ENCODE measurements around the gene CLTB.
A peak's percentile ranks its signal among the peaks of the same experiment; 100 is the strongest.

The CLTB gene

DNA sequence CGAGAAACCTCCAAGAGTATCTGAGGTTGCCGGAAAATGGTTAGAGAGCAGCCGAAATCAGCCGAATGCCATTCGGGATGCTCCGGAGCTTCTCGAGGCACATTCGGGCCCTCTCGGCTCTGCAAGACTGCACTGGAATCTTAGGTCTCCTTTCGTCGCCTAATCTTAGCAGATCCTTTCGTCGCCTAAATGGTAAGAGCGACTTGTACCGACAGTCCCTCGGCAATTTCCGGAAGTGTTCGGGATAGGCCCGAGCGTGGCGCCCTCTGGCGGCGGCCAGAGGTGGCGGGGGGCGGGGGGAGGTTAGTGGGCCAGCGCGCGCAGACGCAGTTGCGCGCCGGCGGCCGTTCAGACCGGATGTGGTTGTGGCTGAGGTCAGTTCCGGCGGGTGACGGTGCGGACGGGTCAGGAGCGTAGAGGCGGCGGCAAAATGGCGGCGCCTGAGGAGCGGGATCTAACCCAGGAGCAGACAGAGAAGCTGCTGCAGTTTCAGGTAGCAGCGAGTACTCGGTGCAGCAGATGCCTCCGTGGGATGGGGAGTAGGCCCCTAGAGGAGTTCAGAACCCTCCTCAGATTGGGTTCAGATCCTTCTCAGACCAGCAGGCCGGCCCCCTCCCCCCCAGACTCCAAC is 31.8 kb upstream of the CLTB start, which contains the start of gene FAF2:
FAF2 (plus strand) TSS at position 408 of the 631 bp plus-strand sequence; CDS start at position 431, 23 bp downstream.
- Histone ChIP-seq H3F3A (ENCODE audit: control insufficient read depth, insufficient read depth) (0 out of 2 replicates have a peak, but pooled peaks cover 2% of the 10 kb centered on the region), H3K27ac (ENCODE audit: low read depth, low read length) (peak within 1 kb of the TSS; percentile 59), H3K4me1 (ENCODE audit: control insufficient read depth, low read length) (peaks cover 19% of the 10 kb centered on the region), H3K4me2 (ENCODE audit: low read length) (peak within 1 kb of the TSS; percentile 94), H3K27me3 (ENCODE audit: control insufficient read depth, low read length) (peaks cover 8% of the 10 kb centered on the region), H3K9me3 (ENCODE audit: control insufficient read depth, insufficient read depth, low read length) (no peaks in the 10 kb centered on the region), H4K20me1 (ENCODE audit: control insufficient read depth, insufficient read depth, low read depth, low read length) (no peaks in the 10 kb centered on the region), H3K9me2 (replicated peaks; ENCODE audit: control insufficient read depth, low read length) (no peaks in the 10 kb centered on the region), H3K4me3 (ENCODE audit: low read length) (peak within 1 kb of the TSS; percentile 98), H3K79me2 (ENCODE audit: control insufficient read depth, low read length) (peaks cover 50% of the 10 kb centered on the region), H3K36me3 (ENCODE audit: control insufficient read depth, low read length) (peaks cover 16% of the 10 kb centered on the region)
- TF ChIP-seq EZH2phosphoT487 (IDR thresholded peaks at IDR 0.05; ENCODE audit: borderline replicate concordance, low read length): no peak
- TF ChIP-seq, protein P1, sequence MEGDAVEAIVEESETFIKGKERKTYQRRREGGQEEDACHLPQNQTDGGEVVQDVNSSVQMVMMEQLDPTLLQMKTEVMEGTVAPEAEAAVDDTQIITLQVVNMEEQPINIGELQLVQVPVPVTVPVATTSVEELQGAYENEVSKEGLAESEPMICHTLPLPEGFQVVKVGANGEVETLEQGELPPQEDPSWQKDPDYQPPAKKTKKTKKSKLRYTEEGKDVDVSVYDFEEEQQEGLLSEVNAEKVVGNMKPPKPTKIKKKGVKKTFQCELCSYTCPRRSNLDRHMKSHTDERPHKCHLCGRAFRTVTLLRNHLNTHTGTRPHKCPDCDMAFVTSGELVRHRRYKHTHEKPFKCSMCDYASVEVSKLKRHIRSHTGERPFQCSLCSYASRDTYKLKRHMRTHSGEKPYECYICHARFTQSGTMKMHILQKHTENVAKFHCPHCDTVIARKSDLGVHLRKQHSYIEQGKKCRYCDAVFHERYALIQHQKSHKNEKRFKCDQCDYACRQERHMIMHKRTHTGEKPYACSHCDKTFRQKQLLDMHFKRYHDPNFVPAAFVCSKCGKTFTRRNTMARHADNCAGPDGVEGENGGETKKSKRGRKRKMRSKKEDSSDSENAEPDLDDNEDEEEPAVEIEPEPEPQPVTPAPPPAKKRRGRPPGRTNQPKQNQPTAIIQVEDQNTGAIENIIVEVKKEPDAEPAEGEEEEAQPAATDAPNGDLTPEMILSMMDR (IDR thresholded peaks at IDR 0.05; ENCODE audit: low read depth, low read length, poor library complexity, severe bottlenecking): peak; percentile 96

DNA sequence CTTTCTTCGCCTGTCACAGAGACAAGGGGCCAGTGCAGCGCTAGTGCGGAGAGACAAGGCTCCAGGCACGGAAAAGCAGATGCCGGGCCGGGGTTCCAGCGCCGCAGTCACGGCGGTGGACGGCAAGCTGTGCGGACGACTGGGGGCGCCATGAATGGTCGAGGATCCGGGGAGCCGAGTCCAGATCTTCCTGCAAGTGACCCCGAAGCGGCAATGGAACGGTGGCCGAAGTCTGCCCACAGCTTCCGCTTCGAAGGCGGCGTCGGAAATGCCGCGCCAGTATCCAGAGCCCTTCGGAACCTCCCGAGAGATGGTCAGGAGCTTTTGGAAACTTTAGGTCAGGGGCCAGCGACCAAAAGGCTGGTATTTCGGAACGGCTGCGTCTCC is 31.2 kb upstream of the CLTB start:
- Histone ChIP-seq H3K4me1 (ENCODE audit: control insufficient read depth, low read length) (peaks cover 19% of the 10 kb centered on the region), H3K27ac (ENCODE audit: low read depth, low read length) (no peak overlapping the region; the same call in 1 of the 2 replicates), H3K27me3 (ENCODE audit: control insufficient read depth, low read length) (peaks cover 8% of the 10 kb centered on the region)

DNA sequence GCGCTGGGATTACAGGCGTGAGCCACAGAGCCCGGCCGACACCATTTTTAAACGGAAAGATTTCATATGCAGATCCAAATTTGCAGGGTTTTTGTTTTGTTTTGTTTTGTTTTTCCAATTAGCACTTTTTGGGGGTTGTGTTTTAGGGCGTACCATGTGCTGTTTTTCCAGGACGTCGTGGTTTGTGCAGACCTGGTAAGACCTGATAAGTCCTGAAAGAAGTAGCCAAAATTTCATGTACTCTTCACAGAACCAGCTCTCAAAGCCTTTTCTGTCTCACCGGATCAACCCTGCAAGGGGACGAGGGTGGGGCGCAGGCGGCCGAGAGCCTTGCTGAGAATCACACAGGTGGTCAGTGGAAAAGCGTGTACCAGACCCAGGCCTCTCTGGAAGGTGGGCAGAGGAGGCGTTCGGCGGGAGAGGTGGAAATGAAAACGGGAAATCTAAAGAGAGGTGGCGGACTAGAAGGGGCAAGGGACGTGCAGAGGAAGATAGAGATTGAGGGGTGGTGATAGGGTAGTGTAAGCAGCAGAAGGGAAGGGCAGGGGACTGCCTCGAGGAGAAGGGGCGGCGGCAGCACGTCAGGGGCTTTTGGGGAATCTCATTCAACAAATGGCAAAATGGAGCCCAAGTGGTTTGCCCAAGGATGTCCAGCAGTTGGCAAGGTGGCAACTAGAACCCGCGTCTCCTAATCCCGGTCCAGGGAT is 30.7 kb upstream of the CLTB start:
- Histone ChIP-seq H3K9me2 (replicated peaks; ENCODE audit: control insufficient read depth, low read length) (no peaks in the 10 kb centered on the region), H3K4me3 (ENCODE audit: low read length) (peak overlapping the region; percentile 98), H3K9me3 (ENCODE audit: control insufficient read depth, insufficient read depth, low read length) (no peaks in the 10 kb centered on the region), H3K27ac (ENCODE audit: low read depth, low read length) (no peak overlapping the region), H3K79me2 (ENCODE audit: control insufficient read depth, low read length) (peaks cover 39% of the 10 kb centered on the region), H3K36me3 (ENCODE audit: control insufficient read depth, low read length) (peaks cover 6% of the 10 kb centered on the region), H3K4me2 (ENCODE audit: low read length) (peak overlapping the region; percentile 83), H3K27me3 (ENCODE audit: control insufficient read depth, low read length) (peaks cover 12% of the 10 kb centered on the region), H3K4me1 (ENCODE audit: control insufficient read depth, low read length) (peaks cover 19% of the 10 kb centered on the region), H4K20me1 (ENCODE audit: control insufficient read depth, insufficient read depth, low read depth, low read length) (no peaks in the 10 kb centered on the region), H3F3A (ENCODE audit: control insufficient read depth, insufficient read depth) (0 out of 2 replicates have a peak, but pooled peaks cover 2% of the 10 kb centered on the region)
- no peak for TF ChIP-seq EZH2phosphoT487 (IDR thresholded peaks at IDR 0.05; ENCODE audit: borderline replicate concordance, low read length)
- TF ChIP-seq, protein P1 (IDR thresholded peaks at IDR 0.05; ENCODE audit: low read depth, low read length, poor library complexity, severe bottlenecking): no peak

More for the DNA sequence above, 31.2 kb upstream of the CLTB start:
- H3K79me2 ChIP-seq (ENCODE audit: control insufficient read depth, low read length): peaks cover 45% of the 10 kb centered on the region
- H3K9me3 ChIP-seq (ENCODE audit: control insufficient read depth, insufficient read depth, low read length): no peaks in the 10 kb centered on the region
- TF ChIP-seq EZH2phosphoT487 (IDR thresholded peaks at IDR 0.05; ENCODE audit: borderline replicate concordance, low read length): no peak
- TF ChIP-seq, protein P1 (IDR thresholded peaks at IDR 0.05; ENCODE audit: low read depth, low read length, poor library complexity, severe bottlenecking): no peak
- H4K20me1 ChIP-seq (ENCODE audit: control insufficient read depth, insufficient read depth, low read depth, low read length): no peaks in the 10 kb centered on the region
- no peaks in the 10 kb centered on the region for H3K9me2 ChIP-seq (replicated peaks; ENCODE audit: control insufficient read depth, low read length)
- peak overlapping the region; percentile 98 for H3K4me3 ChIP-seq (ENCODE audit: low read length)
- H3K36me3 ChIP-seq (ENCODE audit: control insufficient read depth, low read length): peaks cover 11% of the 10 kb centered on the region
- 0 out of 2 replicates have a peak, but pooled peaks cover 2% of the 10 kb centered on the region for H3F3A ChIP-seq (ENCODE audit: control insufficient read depth, insufficient read depth)
- peak overlapping the region; percentile 83 for H3K4me2 ChIP-seq (ENCODE audit: low read length)
